ENCODE results near the gene WDR77. TPM values are rescaled to one million over a fixed set of nuclear protein-coding genes. Genes with fewer than 3 reads are reported as not detected.

WDR77 gene
- total RNA-seq, 1 donor from 2014 or later = 49.1 TPM

GRCh38 chr1:111476761-111477309, 27.8 kb upstream of the WDR77 start:
- Mint-ChIP-seq H3K4me3 (ENCODE audit: unreplicated experiment) (no peak overlapping the region), H3K4me1 (ENCODE audit: low read depth, unreplicated experiment) (peaks cover 4% of the 10 kb centered on the region), H3K27me3 (ENCODE audit: low read depth, unreplicated experiment) (peaks cover 4% of the 10 kb centered on the region), H3K27ac (ENCODE audit: unreplicated experiment) (no peak overlapping the region), H3K9me3 (ENCODE audit: unreplicated experiment) (no peaks in the 10 kb centered on the region), H3K36me3 (ENCODE audit: low read depth, unreplicated experiment) (peaks cover 2% of the 10 kb centered on the region)
- Histone ChIP-seq H3K9me3 (ENCODE audit: insufficient read depth, low read depth, low read length) (no peaks in the 10 kb centered on the region), H3K9ac (ENCODE audit: low read length) (no peak overlapping the region), H3K36me3 (ENCODE audit: insufficient read depth, low read length) (no peaks in the 10 kb centered on the region), H3K4me1 (ENCODE audit: insufficient read depth, low read length) (no peaks in the 10 kb centered on the region), H4K20me1 (ENCODE audit: insufficient read depth, low read length) (no peaks in the 10 kb centered on the region), H3K79me2 (ENCODE audit: insufficient read depth, low read length) (no peaks in the 10 kb centered on the region), H3K27ac (ENCODE audit: low read depth, low read length) (no peak overlapping the region), H3K4me3 (ENCODE audit: insufficient read depth, low read depth, low read length) (no peak overlapping the region), H2AFZ (ENCODE audit: low read depth, low read length) (no peak overlapping the region), H3K4me2 (ENCODE audit: low read length) (no peak overlapping the region), H3K27me3 (ENCODE audit: insufficient read depth, low read length) (peaks cover 3% of the 10 kb centered on the region)
- TF ChIP-seq CTCF (IDR thresholded peaks at IDR 0.05; ENCODE audit: insufficient read depth, low read depth, low read length) (no peak), EZH2 (IDR thresholded peaks at IDR 0.05; ENCODE audit: insufficient read depth, low read length) (no peak)
- FAIRE-seq (no peak), DNase-seq (ENCODE audit: low read depth) (no peak)

GRCh38 chr1:111476214-111476613, 27.2 kb upstream of the WDR77 start:
- Histone ChIP-seq H2AFZ (ENCODE audit: low read depth, low read length) (no peak overlapping the region), H3K27me3 (ENCODE audit: insufficient read depth, low read length) (peaks cover 3% of the 10 kb centered on the region), H3K9me3 (ENCODE audit: insufficient read depth, low read depth, low read length) (no peaks in the 10 kb centered on the region), H3K36me3 (ENCODE audit: insufficient read depth, low read length) (no peaks in the 10 kb centered on the region), H3K4me1 (ENCODE audit: insufficient read depth, low read length) (no peaks in the 10 kb centered on the region), H3K79me2 (ENCODE audit: insufficient read depth, low read length) (no peaks in the 10 kb centered on the region), H3K27ac (ENCODE audit: low read depth, low read length) (no peak overlapping the region), H4K20me1 (ENCODE audit: insufficient read depth, low read length) (no peaks in the 10 kb centered on the region), H3K4me3 (ENCODE audit: insufficient read depth, low read depth, low read length) (no peak overlapping the region), H3K4me2 (ENCODE audit: low read length) (no peak overlapping the region), H3K9ac (ENCODE audit: low read length) (no peak overlapping the region)
- FAIRE-seq (no peak), DNase-seq (ENCODE audit: low read depth) (no peak)
- H3K27me3 Mint-ChIP-seq (ENCODE audit: low read depth, unreplicated experiment) = peaks cover 4% of the 10 kb centered on the region
- TF ChIP-seq EZH2 (IDR thresholded peaks at IDR 0.05; ENCODE audit: insufficient read depth, low read length) (no peak), CTCF (IDR thresholded peaks at IDR 0.05; ENCODE audit: insufficient read depth, low read depth, low read length) (no peak)
- H3K36me3 Mint-ChIP-seq (ENCODE audit: low read depth, unreplicated experiment) = peaks cover 2% of the 10 kb centered on the region
- no peak overlapping the region for H3K27ac Mint-ChIP-seq (ENCODE audit: unreplicated experiment)
- H3K4me1 Mint-ChIP-seq (ENCODE audit: low read depth, unreplicated experiment) = peaks cover 4% of the 10 kb centered on the region
- H3K9me3 Mint-ChIP-seq (ENCODE audit: unreplicated experiment) = no peaks in the 10 kb centered on the region
- H3K4me3 Mint-ChIP-seq (ENCODE audit: unreplicated experiment) = no peak overlapping the region

- Mint-ChIP-seq H3K36me3 (ENCODE audit: low read depth, unreplicated experiment) (peaks cover 2% of the 10 kb centered on the region), H3K4me3 (ENCODE audit: unreplicated experiment) (no peak overlapping the region), H3K27me3 (ENCODE audit: low read depth, unreplicated experiment) (peaks cover 4% of the 10 kb centered on the region), H3K4me1 (ENCODE audit: low read depth, unreplicated experiment) (peaks cover 4% of the 10 kb centered on the region), H3K9me3 (ENCODE audit: unreplicated experiment) (no peaks in the 10 kb centered on the region), H3K27ac (ENCODE audit: unreplicated experiment) (no peak overlapping the region)
- Histone ChIP-seq H3K4me2 (ENCODE audit: low read length) (no peak overlapping the region), H3K9ac (ENCODE audit: low read length) (no peak overlapping the region), H3K79me2 (ENCODE audit: insufficient read depth, low read length) (no peaks in the 10 kb centered on the region), H3K4me3 (ENCODE audit: insufficient read depth, low read depth, low read length) (no peak overlapping the region), H3K4me1 (ENCODE audit: insufficient read depth, low read length) (no peaks in the 10 kb centered on the region), H3K27ac (ENCODE audit: low read depth, low read length) (no peak overlapping the region), H3K36me3 (ENCODE audit: insufficient read depth, low read length) (no peaks in the 10 kb centered on the region), H4K20me1 (ENCODE audit: insufficient read depth, low read length) (no peaks in the 10 kb centered on the region), H2AFZ (ENCODE audit: low read depth, low read length) (no peak overlapping the region), H3K27me3 (ENCODE audit: insufficient read depth, low read length) (peaks cover 3% of the 10 kb centered on the region), H3K9me3 (ENCODE audit: insufficient read depth, low read depth, low read length) (no peaks in the 10 kb centered on the region)
- FAIRE-seq (no peak), DNase-seq (ENCODE audit: low read depth) (no peak)
- no peak for TF ChIP-seq EZH2 (IDR thresholded peaks at IDR 0.05; ENCODE audit: insufficient read depth, low read length)
- TF ChIP-seq CTCF (IDR thresholded peaks at IDR 0.05; ENCODE audit: insufficient read depth, low read depth, low read length) = no peak
These were observed 26.6 kb upstream of the WDR77 start for GRCh38 chr1:111475701-111476100.

Data from astrocyte (in vitro differentiated cells and primary cell).